ENCODE results near the gene AXDND1. TPM values are rescaled to one million over a fixed set of nuclear protein-coding genes. Genes with fewer than 3 reads are reported as not detected.
"Not testable (repeated sequence)": the region's sequence is repeated elsewhere in the genome, so short reads cannot be mapped to it uniquely, and the experiment has no call there.

Gene AXDND1
- total RNA-seq, 5 donors from 2014 or later (not counting 1 experiment from before 2014, with no cell fraction given), result 0.19 to 1.5 (median 0.77) TPM; not detected in 2

- no peaks in the 10 kb centered on the region for H3K4me1 ChIP-seq (ENCODE audit: control insufficient read depth in 1 of 2, extremely low read depth in 1 of 2, insufficient read depth in 2 of 2, low read length in 2 of 2)
- ChIA-PET CTCF (interaction anchor here in 1 of 2 donors (0.6 kb wide), 1 partner anchor 410 kb away, joined by 3 read pairs; no protein-coding TSS in a partner anchor), POLR2A (interaction anchor here in 1 of 2 donors (0.6 to 0.7 kb wide), 2 partner anchors 288 to 613 kb away, joined by 3 to 6 read pairs; no protein-coding TSS in a partner anchor)
- no peak for DNase-seq
- H3K27me3 Mint-ChIP-seq, result no peaks in the 10 kb centered on the region
- H3K27ac ChIP-seq (ENCODE audit: low read length), result no peak overlapping the region
- H3K27me3 ChIP-seq (replicated peaks in 1 of 2; ENCODE audit: control insufficient read depth in 2 of 2, extremely low read depth in 1 of 2, insufficient read depth in 2 of 2, low read length in 1 of 2), result no peaks in the 10 kb centered on the region
- H3K9me3 ChIP-seq, result no peaks in the 10 kb centered on the region
- no peak overlapping the region for H3K4me3 ChIP-seq (ENCODE audit: control insufficient read depth in 1 of 2, extremely low read depth in 1 of 2, low read length in 1 of 2)
- no peak overlapping the region for H3K4me3 Mint-ChIP-seq
- H3K4me1 Mint-ChIP-seq, result peaks cover 0 to 5% (median 0%) of the 10 kb centered on the region in 3 donors
- no CpG with 5 or more reads among the region's 2 CpGs for WGBS (ENCODE audit: insufficient coverage)
- H3K36me3 Mint-ChIP-seq, result peaks cover 59% of the 10 kb centered on the region
- H3K9me3 Mint-ChIP-seq, result no peaks in the 10 kb centered on the region
- H3K36me3 ChIP-seq (ENCODE audit: control insufficient read depth in 2 of 2, extremely low read depth in 1 of 2, insufficient read depth in 1 of 2, low read length in 1 of 2), result peaks cover 0 to 47% of the 10 kb centered on the region in 2 donors
- peak overlapping the region in 1 of 2 donors; percentile 7 for H3K27ac Mint-ChIP-seq
- ATAC-seq (replicated peaks in 1 of 4), result no peak
These were observed 13.5 kb upstream of the AXDND1 start for GRCh38 chr1:179352236-179352635.

GRCh38 chr1:179353546-179353945, 12.2 kb upstream of the AXDND1 start:
- Histone ChIP-seq H3K36me3 (ENCODE audit: control insufficient read depth in 2 of 2, extremely low read depth in 1 of 2, insufficient read depth in 1 of 2, low read length in 1 of 2) (peaks cover 0 to 37% of the 10 kb centered on the region in 2 donors), H3K9me3 (no peaks in the 10 kb centered on the region), H3K27ac (ENCODE audit: low read length) (no peak overlapping the region), H3K27me3 (replicated peaks in 1 of 2; ENCODE audit: control insufficient read depth in 2 of 2, extremely low read depth in 1 of 2, insufficient read depth in 2 of 2, low read length in 1 of 2) (no peaks in the 10 kb centered on the region), H3K4me1 (ENCODE audit: control insufficient read depth in 1 of 2, extremely low read depth in 1 of 2, insufficient read depth in 2 of 2, low read length in 2 of 2) (no peaks in the 10 kb centered on the region), H3K4me3 (ENCODE audit: control insufficient read depth in 1 of 2, extremely low read depth in 1 of 2, low read length in 1 of 2) (no peak overlapping the region)
- no peak for DNase-seq
- Mint-ChIP-seq H3K36me3 (peaks cover 47% of the 10 kb centered on the region), H3K9me3 (no peaks in the 10 kb centered on the region), H3K4me1 (peaks cover 0 to 5% (median 0%) of the 10 kb centered on the region in 3 donors), H3K4me3 (no peak overlapping the region), H3K27ac (no peak overlapping the region), H3K27me3 (no peaks in the 10 kb centered on the region)
- CTCF ChIA-PET, result interaction anchor here in 1 of 2 donors (1.0 kb wide), 1 partner anchor 38 kb away, joined by 3 read pairs; no protein-coding TSS in a partner anchor
- ATAC-seq (replicated peaks in 1 of 4), result no peak
- POLR2A ChIA-PET, result no interaction called here
- WGBS (ENCODE audit: insufficient coverage), result 92% methylated on average over 4 of the region's 5 CpGs

DNA sequence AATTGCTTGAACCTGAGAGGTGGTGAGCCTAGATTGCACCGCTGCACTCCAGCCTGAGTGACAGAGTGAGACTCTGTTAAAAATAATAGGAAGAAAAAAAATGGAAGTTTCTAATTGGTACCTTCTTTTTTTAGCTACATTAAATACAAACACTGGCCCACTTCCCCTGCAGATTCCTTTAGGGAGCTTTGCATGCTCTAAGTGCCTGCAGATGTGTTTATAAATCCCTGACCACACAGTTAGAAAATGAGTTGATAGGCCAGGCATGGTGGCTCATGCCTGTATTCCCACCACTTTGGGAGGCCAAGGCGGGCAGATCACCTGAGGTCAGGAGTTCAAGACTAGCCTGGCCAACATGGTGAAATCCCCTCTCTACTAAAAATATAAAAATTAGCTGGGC, 4.1 kb upstream of the AXDND1 start:
- not testable (repeated sequence) for H3K27me3 ChIP-seq (replicated peaks in 1 of 2; ENCODE audit: control insufficient read depth in 2 of 2, extremely low read depth in 1 of 2, insufficient read depth in 2 of 2, low read length in 1 of 2); H3K9me3 ChIP-seq; H3K27me3 Mint-ChIP-seq; H3K36me3 ChIP-seq (ENCODE audit: control insufficient read depth in 2 of 2, extremely low read depth in 1 of 2, insufficient read depth in 1 of 2, low read length in 1 of 2); H3K27ac ChIP-seq (ENCODE audit: low read length); H3K9me3 Mint-ChIP-seq; DNase-seq; H3K27ac Mint-ChIP-seq; H3K36me3 Mint-ChIP-seq; H3K4me3 Mint-ChIP-seq; H3K4me3 ChIP-seq (ENCODE audit: control insufficient read depth in 1 of 2, extremely low read depth in 1 of 2, low read length in 1 of 2); ATAC-seq (replicated peaks in 1 of 4)
- peaks cover 0 to 16% of the 10 kb centered on the region in 2 experiments for H3K4me1 ChIP-seq (ENCODE audit: control insufficient read depth in 1 of 2, extremely low read depth in 1 of 2, insufficient read depth in 2 of 2, low read length in 2 of 2)
- POLR2A ChIA-PET, result interaction anchor here in 1 of 2 donors (0.7 kb wide), 1 partner anchor 276 kb away, joined by 3 read pairs; no protein-coding TSS in a partner anchor
- peaks cover 0 to 13% (median 11%) of the 10 kb centered on the region in 3 donors for H3K4me1 Mint-ChIP-seq
- WGBS (ENCODE audit: insufficient coverage), result no CpG with 5 or more reads among the region's 2 CpGs
- CTCF ChIA-PET, result interaction anchor here in 1 of 2 donors (0.6 kb wide), 1 partner anchor 453 kb away, joined by 5 read pairs; no protein-coding TSS in a partner anchor

DNA sequence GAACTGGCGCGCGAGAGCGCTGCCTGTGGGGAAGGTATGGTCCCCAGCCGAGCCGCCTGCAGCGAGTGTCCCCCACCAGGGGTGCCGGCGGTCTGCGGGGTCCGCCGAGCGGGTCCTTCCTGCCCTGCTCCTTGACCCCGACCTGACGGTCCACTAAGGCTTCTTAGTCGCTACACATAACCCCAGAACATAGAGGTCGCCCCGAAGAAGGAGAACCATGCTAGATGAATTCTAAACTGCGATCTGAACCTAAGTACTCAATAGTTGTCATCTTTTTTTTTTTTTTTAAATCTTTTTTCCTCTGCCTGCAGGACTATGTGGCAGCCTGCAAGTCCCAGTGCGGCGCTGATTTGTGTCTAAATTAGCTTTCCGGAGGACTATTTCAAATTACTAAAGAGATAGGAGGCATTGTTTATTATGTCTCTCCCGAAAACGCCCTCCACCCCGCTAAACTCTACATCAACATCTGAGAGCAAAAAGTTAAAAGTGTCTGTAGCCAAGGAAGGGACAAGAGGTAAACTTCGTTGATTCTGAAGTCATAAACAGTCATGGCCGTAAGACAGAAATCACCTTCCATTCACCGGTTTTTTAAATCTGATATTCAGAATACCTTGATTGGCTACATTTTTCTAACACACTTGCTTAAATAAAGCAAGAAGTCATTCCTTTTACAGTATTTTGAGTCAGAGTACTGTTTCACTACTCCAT, 476 bp downstream of the AXDND1 start:
- under 1% methylated on average over 19 of the region's 28 CpGs for WGBS (ENCODE audit: insufficient coverage)
- ATAC-seq (replicated peaks in 1 of 4) (peak in 2 of 4 experiments; percentile 20 to 21), DNase-seq (peak in 5 of 35 experiments; percentile 5 to 12 (median 6))
- no peaks in the 10 kb centered on the region for H3K27me3 ChIP-seq (replicated peaks in 1 of 2; ENCODE audit: control insufficient read depth in 2 of 2, extremely low read depth in 1 of 2, insufficient read depth in 2 of 2, low read length in 1 of 2)
- POLR2A ChIA-PET, result interaction anchor here (0.5 to 1.8 kb wide), 8 partner anchors 8 to 588 kb away, joined by 3 to 17 read pairs (median 3); partner anchors contain the start of genes CEP350 (in 1 of the 2), SOAT1 (in 1 of the 2) and TOR1AIP1 (in 1 of the 2)
- Mint-ChIP-seq H3K27ac (peak overlapping the region; percentile 100), H3K4me1 (peaks cover 6 to 15% (median 13%) of the 10 kb centered on the region in 3 donors), H3K9me3 (no peaks in the 10 kb centered on the region), H3K27me3 (no peaks in the 10 kb centered on the region), H3K4me3 (peak overlapping the region; percentile 89 to 98 (median 97)), H3K36me3 (no peaks in the 10 kb centered on the region)
- peak overlapping the region; percentile 97 for H3K27ac ChIP-seq (ENCODE audit: low read length)
- H3K4me3 ChIP-seq (ENCODE audit: control insufficient read depth in 1 of 2, extremely low read depth in 1 of 2, low read length in 1 of 2), result peak overlapping the region; percentile 77 to 83
- no peaks in the 10 kb centered on the region for H3K9me3 ChIP-seq
- peaks cover 0 to 16% of the 10 kb centered on the region in 2 experiments for H3K4me1 ChIP-seq (ENCODE audit: control insufficient read depth in 1 of 2, extremely low read depth in 1 of 2, insufficient read depth in 2 of 2, low read length in 2 of 2)
- CTCF ChIA-PET, result interaction anchor here (0.5 to 1.8 kb wide), 11 partner anchors 39 to 595 kb away, joined by 3 to 10 read pairs (median 4); partner anchors contain the start of genes SOAT1 (in 1 of the 2) and TOR3A (in 1 of the 2)
- H3K36me3 ChIP-seq (ENCODE audit: control insufficient read depth in 2 of 2, extremely low read depth in 1 of 2, insufficient read depth in 1 of 2, low read length in 1 of 2), result no peaks in the 10 kb centered on the region

DNA sequence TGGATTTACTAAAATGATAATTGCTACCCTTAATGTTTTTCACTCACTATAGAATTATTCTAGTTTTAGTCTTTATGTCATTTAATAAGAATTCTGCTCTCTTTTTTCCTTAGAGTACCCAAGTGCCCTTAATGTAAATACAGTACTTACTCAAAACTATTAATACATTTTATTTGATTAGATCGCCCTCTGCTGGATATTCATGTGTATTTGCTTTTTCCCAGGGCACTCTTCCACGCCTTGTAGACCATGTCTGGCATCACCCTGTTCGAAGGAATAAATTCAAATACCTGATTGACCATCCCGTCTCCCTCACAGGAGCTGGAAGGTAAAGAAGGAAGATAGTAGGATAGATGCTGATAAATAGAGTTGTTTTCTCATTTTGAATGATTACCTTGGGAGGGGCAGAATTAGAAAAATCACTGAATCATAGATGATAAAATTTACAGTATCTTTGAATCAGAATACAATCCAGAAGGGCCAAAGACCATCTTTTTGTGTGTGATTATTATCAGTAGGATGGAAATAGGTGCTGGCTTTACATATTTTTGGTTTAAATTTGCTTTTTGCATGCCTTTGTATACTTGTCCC, 4.1 kb downstream of the AXDND1 start:
- H3K36me3 Mint-ChIP-seq, result no peaks in the 10 kb centered on the region
- Histone ChIP-seq H3K27ac (ENCODE audit: low read length) (no peak overlapping the region), H3K27me3 (replicated peaks in 1 of 2; ENCODE audit: control insufficient read depth in 2 of 2, extremely low read depth in 1 of 2, insufficient read depth in 2 of 2, low read length in 1 of 2) (no peaks in the 10 kb centered on the region), H3K9me3 (no peaks in the 10 kb centered on the region), H3K4me1 (ENCODE audit: control insufficient read depth in 1 of 2, extremely low read depth in 1 of 2, insufficient read depth in 2 of 2, low read length in 2 of 2) (peaks cover 0 to 13% of the 10 kb centered on the region in 2 experiments), H3K4me3 (ENCODE audit: control insufficient read depth in 1 of 2, extremely low read depth in 1 of 2, low read length in 1 of 2) (no peak overlapping the region), H3K36me3 (ENCODE audit: control insufficient read depth in 2 of 2, extremely low read depth in 1 of 2, insufficient read depth in 1 of 2, low read length in 1 of 2) (no peaks in the 10 kb centered on the region)
- H3K4me3 Mint-ChIP-seq, result no peak overlapping the region
- peaks cover 6 to 15% (median 11%) of the 10 kb centered on the region in 3 donors for H3K4me1 Mint-ChIP-seq
- no peaks in the 10 kb centered on the region for H3K9me3 Mint-ChIP-seq
- peaks cover 0 to 7% of the 10 kb centered on the region in 2 donors for H3K27me3 Mint-ChIP-seq
- ATAC-seq (replicated peaks in 1 of 4) (no peak), DNase-seq (peak in 21 of 35 experiments; percentile 5 to 78 (median 18))
- ChIA-PET POLR2A (interaction anchor here in 1 of 2 donors (0.6 kb wide), 1 partner anchor 644 kb away, joined by 10 read pairs; no protein-coding TSS in a partner anchor), CTCF (interaction anchor here (0.5 to 2.5 kb wide), 12 partner anchors 33 to 337 kb away, joined by 3 to 15 read pairs (median 6); partner anchors contain the start of gene SOAT1 (in 1 of the 2))
- no CpG with 5 or more reads among the region's 4 CpGs for WGBS (ENCODE audit: insufficient coverage)
- H3K27ac Mint-ChIP-seq, result no peak overlapping the region

GRCh38 chr1:179372160-179372559, 6.4 kb downstream of the AXDND1 start:
- no peak overlapping the region for H3K4me3 Mint-ChIP-seq
- no peaks in the 10 kb centered on the region for H3K27me3 ChIP-seq (replicated peaks in 1 of 2; ENCODE audit: control insufficient read depth in 2 of 2, extremely low read depth in 1 of 2, insufficient read depth in 2 of 2, low read length in 1 of 2)
- H3K4me3 ChIP-seq (ENCODE audit: control insufficient read depth in 1 of 2, extremely low read depth in 1 of 2, low read length in 1 of 2), result no peak overlapping the region
- ATAC-seq (replicated peaks in 1 of 4), result no peak
- H3K27me3 Mint-ChIP-seq, result peaks cover 0 to 7% of the 10 kb centered on the region in 2 donors
- H3K4me1 ChIP-seq (ENCODE audit: control insufficient read depth in 1 of 2, extremely low read depth in 1 of 2, insufficient read depth in 2 of 2, low read length in 2 of 2), result no peaks in the 10 kb centered on the region
- ChIA-PET CTCF (interaction anchor here (0.6 to 1.1 kb wide), 5 partner anchors 121 to 369 kb away, joined by 3 to 5 read pairs (median 3); no protein-coding TSS in a partner anchor), POLR2A (no interaction called here)
- no peaks in the 10 kb centered on the region for H3K36me3 Mint-ChIP-seq
- no peak overlapping the region for H3K27ac ChIP-seq (ENCODE audit: low read length)
- no CpG with 5 or more reads among the region's 4 CpGs for WGBS (ENCODE audit: insufficient coverage)
- H3K4me1 Mint-ChIP-seq, result peaks cover 2 to 6% (median 2%) of the 10 kb centered on the region in 3 donors
- no peak overlapping the region for H3K27ac Mint-ChIP-seq
- no peak for DNase-seq
- H3K9me3 ChIP-seq, result no peaks in the 10 kb centered on the region
- H3K9me3 Mint-ChIP-seq, result no peaks in the 10 kb centered on the region
- no peaks in the 10 kb centered on the region for H3K36me3 ChIP-seq (ENCODE audit: control insufficient read depth in 2 of 2, extremely low read depth in 1 of 2, insufficient read depth in 1 of 2, low read length in 1 of 2)
